ENCODE results near the gene TNFRSF19. TPM values are rescaled to one million over a fixed set of nuclear protein-coding genes. Genes with fewer than 3 reads are reported as not detected.
"Not testable (repeated sequence)": the region's sequence is repeated elsewhere in the genome, so short reads cannot be mapped to it uniquely, and the experiment has no call there.

Gene TNFRSF19
- polyA plus RNA-seq, 1 donor = 6.8 TPM

- Histone ChIP-seq H3K36me3 (ENCODE audit: control insufficient read depth, insufficient read depth, low read length) (no peaks in the 10 kb centered on the region), H3K9me3 (ENCODE audit: control insufficient read depth, low read depth, low read length) (no peaks in the 10 kb centered on the region), H3K4me3 (ENCODE audit: low read length) (no peak overlapping the region), H3K4me1 (ENCODE audit: control insufficient read depth, insufficient read depth, low read length) (no peaks in the 10 kb centered on the region), H3K27me3 (ENCODE audit: control insufficient read depth, insufficient read depth, low read length) (peaks cover 2% of the 10 kb centered on the region), H3K27ac (ENCODE audit: low read length) (no peak overlapping the region)
- DNase-seq = no peak
- WGBS (ENCODE audit: insufficient coverage, low lambda C conversion rate) = no CpG with 5 or more reads among the region's 7 CpGs
These were observed 100.6 kb downstream of the TNFRSF19 start for GRCh38 chr13:23670793-23671192.

DNA sequence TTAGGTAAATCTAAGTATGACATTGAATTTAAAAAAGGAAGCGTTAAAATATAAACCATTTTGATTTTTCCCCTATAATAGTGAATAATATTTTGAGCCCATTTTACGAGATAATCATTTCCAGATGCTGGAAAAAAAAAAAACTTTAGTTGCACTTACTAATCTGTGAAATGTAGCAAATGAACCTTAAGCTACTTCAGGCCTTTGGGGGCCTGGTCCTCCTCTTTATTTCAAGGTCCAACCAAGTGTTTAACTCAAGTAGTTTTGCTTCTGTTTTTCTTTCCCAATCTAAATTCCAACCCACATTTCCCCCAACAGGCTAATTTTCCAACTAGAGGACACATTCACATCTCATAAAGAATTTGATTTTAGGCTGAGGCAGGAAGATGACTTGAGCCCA is 101.2 kb downstream of the TNFRSF19 start:
- WGBS (ENCODE audit: insufficient coverage, low lambda C conversion rate) = 92% methylated on average over 2 of the region's 2 CpGs
- peaks cover 2% of the 10 kb centered on the region for H3K27me3 ChIP-seq (ENCODE audit: control insufficient read depth, insufficient read depth, low read length)
- H3K4me3 ChIP-seq (ENCODE audit: low read length) = no peak overlapping the region
- H3K4me1 ChIP-seq (ENCODE audit: control insufficient read depth, insufficient read depth, low read length) = no peaks in the 10 kb centered on the region
- no peak overlapping the region for H3K27ac ChIP-seq (ENCODE audit: low read length)
- no peak for DNase-seq
- no peaks in the 10 kb centered on the region for H3K9me3 ChIP-seq (ENCODE audit: control insufficient read depth, low read depth, low read length)
- no peaks in the 10 kb centered on the region for H3K36me3 ChIP-seq (ENCODE audit: control insufficient read depth, insufficient read depth, low read length)

DNA sequence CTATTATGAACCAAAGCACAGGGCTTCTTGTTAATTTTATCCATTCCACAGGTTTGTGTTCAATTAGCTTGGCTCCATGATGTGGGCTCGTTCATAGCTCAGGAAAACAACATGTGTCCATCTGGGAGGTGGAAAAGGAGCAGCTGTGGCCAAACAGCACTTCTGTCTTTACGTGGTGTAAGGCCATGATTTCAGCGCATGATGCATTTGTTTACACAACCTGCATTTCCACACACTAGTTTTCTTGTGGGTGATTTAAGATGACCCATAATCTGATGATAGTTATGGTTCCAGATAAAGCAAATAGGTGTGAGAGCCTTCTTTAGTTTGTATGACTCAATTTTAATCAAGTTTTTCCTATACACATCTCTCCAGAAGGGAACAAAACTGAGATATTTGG is 101.7 kb downstream of the TNFRSF19 start:
- Histone ChIP-seq H3K36me3 (ENCODE audit: control insufficient read depth, insufficient read depth, low read length) (no peaks in the 10 kb centered on the region), H3K9me3 (ENCODE audit: control insufficient read depth, low read depth, low read length) (no peaks in the 10 kb centered on the region), H3K27me3 (ENCODE audit: control insufficient read depth, insufficient read depth, low read length) (peaks cover 2% of the 10 kb centered on the region), H3K4me1 (ENCODE audit: control insufficient read depth, insufficient read depth, low read length) (no peaks in the 10 kb centered on the region), H3K27ac (ENCODE audit: low read length) (no peak overlapping the region), H3K4me3 (ENCODE audit: low read length) (no peak overlapping the region)
- DNase-seq = no peak
- no CpG with 5 or more reads among the region's 3 CpGs for whole genome bisulfite sequencing (ENCODE audit: insufficient coverage, low lambda C conversion rate)

DNA sequence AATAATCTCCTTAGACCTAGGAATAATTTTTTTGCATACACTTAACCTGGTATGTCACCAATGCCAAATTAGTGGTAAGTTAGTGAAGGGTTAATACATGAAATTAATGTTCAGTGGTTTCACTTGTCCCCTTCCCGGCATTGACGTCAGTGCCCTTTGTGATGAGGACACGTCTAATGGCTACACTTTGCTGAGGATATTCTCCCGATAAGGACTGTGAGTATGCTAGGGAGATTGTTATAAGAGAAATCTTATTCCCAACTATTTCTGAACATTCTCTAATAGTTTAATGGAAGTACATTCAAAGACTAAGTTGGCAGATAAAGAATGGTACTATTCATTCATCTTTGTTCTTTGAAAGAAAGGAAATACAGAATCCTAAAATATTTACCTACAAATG is 102.4 kb downstream of the TNFRSF19 start:
- DNase-seq = no peak
- H3K27ac ChIP-seq (ENCODE audit: low read length) = no peak overlapping the region
- no peaks in the 10 kb centered on the region for H3K4me1 ChIP-seq (ENCODE audit: control insufficient read depth, insufficient read depth, low read length)
- H3K27me3 ChIP-seq (ENCODE audit: control insufficient read depth, insufficient read depth, low read length) = peaks cover 2% of the 10 kb centered on the region
- peaks cover 1% of the 10 kb centered on the region for H3K9me3 ChIP-seq (ENCODE audit: control insufficient read depth, low read depth, low read length)
- no peaks in the 10 kb centered on the region for H3K36me3 ChIP-seq (ENCODE audit: control insufficient read depth, insufficient read depth, low read length)
- no CpG with 5 or more reads among the region's 4 CpGs for WGBS (ENCODE audit: insufficient coverage, low lambda C conversion rate)
- H3K4me3 ChIP-seq (ENCODE audit: low read length) = no peak overlapping the region

DNA sequence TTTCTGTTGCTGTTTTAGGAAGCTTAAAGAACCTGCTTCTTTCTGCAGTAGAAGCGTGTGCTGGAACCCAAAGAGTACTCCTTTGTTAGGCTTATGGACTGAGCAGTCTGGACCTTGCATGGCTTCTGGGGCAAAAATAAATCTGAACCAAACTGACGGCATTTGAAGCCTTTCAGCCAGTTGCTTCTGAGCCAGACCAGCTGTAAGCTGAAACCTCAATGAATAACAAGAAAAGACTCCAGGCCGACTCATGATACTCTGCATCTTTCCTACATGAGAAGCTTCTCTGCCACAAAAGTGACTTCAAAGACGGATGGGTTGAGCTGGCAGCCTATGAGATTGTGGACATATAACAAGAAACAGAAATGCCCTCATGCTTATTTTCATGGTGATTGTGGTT is 103.1 kb downstream of the TNFRSF19 start:
- peaks cover 2% of the 10 kb centered on the region for H3K27me3 ChIP-seq (ENCODE audit: control insufficient read depth, insufficient read depth, low read length)
- H3K4me1 ChIP-seq (ENCODE audit: control insufficient read depth, insufficient read depth, low read length) = no peaks in the 10 kb centered on the region
- H3K36me3 ChIP-seq (ENCODE audit: control insufficient read depth, insufficient read depth, low read length) = no peaks in the 10 kb centered on the region
- H3K9me3 ChIP-seq (ENCODE audit: control insufficient read depth, low read depth, low read length) = peaks cover 6% of the 10 kb centered on the region
- DNase-seq = no peak
- 100% methylated on average over 2 of the region's 4 CpGs for WGBS (ENCODE audit: insufficient coverage, low lambda C conversion rate)
- H3K27ac ChIP-seq (ENCODE audit: low read length) = no peak overlapping the region
- no peak overlapping the region for H3K4me3 ChIP-seq (ENCODE audit: low read length)

DNA sequence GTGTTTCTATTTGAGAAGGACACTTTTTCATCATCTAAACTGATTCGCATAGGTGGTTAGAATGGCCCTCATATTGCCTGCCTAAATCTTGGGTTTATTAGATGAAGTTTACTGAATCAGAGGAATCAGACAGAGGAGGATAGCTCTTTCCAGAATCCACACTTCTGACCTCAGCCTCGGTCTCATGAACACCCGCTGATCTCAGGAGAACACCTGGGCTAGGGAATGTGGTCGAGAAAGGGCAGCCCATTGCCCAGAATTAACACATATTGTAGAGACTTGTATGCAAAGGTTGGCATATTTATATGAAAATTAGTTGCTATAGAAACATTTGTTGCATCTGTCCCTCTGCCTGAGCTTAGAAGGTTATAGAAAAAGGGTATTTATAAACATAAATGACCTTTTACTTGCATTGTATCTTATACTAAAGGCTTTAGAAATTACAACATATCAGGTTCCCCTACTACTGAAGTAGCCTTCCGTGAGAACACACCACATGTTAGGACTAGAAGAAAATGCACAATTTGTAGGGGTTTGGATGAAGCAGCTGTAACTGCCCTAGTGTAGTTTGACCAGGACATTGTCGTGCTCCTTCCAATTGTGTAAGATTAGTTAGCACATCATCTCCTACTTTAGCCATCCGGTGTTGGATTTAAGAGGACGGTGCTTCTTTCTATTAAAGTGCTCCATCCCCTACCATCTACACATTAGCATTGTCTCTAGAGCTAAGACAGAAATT is 103.8 kb downstream of the TNFRSF19 start:
- Histone ChIP-seq H3K27me3 (ENCODE audit: control insufficient read depth, insufficient read depth, low read length) (peaks cover 2% of the 10 kb centered on the region), H3K27ac (ENCODE audit: low read length) (no peak overlapping the region), H3K4me1 (ENCODE audit: control insufficient read depth, insufficient read depth, low read length) (no peaks in the 10 kb centered on the region), H3K4me3 (ENCODE audit: low read length) (no peak overlapping the region), H3K9me3 (ENCODE audit: control insufficient read depth, low read depth, low read length) (peaks cover 6% of the 10 kb centered on the region), H3K36me3 (ENCODE audit: control insufficient read depth, insufficient read depth, low read length) (no peaks in the 10 kb centered on the region)
- WGBS (ENCODE audit: insufficient coverage, low lambda C conversion rate) = no CpG with 5 or more reads among the region's 8 CpGs
- DNase-seq = no peak

DNA sequence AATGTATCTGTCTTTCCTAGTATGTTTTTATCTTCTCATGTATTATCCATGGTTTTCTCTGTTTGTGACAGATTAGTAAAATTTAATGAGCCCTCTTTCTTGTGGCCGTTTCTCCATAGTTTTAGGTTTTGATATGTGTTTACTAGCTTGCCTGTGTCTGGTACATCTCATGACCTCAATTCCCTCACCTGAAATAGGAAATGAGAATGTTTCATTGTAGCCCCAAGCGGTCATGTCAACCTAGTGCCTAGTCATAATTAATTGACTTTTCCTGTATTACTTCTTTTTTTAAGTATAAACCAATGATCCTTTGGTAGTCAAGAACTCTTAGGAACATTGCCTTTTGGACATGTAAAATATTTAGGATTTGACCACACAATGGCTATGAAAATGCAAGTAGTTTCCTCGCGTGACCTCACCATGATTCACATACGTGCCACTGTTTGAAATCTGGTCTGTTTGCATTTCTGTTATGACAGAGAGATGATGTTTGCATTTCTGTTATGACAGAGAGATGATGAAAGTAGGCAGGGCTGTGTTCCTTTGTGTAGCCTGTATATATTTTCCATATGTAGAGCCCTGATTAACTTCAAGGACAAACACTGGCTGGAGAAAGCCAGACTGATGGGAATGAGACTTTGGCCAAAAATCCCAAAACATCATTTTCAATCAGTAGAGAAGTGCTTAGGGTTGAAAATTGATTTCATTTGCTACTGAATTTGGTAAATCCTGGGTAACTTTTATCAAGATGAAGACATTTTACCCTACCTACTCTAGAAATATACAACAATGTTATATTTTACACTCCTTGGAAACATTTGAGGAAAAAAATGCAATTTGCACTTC is 104.8 kb downstream of the TNFRSF19 start:
- 100% methylated on average over 1 of the region's 5 CpGs for WGBS (ENCODE audit: insufficient coverage, low lambda C conversion rate)
- H3K4me3 ChIP-seq (ENCODE audit: low read length) = no peak overlapping the region
- no peak overlapping the region for H3K27ac ChIP-seq (ENCODE audit: low read length)

DNA sequence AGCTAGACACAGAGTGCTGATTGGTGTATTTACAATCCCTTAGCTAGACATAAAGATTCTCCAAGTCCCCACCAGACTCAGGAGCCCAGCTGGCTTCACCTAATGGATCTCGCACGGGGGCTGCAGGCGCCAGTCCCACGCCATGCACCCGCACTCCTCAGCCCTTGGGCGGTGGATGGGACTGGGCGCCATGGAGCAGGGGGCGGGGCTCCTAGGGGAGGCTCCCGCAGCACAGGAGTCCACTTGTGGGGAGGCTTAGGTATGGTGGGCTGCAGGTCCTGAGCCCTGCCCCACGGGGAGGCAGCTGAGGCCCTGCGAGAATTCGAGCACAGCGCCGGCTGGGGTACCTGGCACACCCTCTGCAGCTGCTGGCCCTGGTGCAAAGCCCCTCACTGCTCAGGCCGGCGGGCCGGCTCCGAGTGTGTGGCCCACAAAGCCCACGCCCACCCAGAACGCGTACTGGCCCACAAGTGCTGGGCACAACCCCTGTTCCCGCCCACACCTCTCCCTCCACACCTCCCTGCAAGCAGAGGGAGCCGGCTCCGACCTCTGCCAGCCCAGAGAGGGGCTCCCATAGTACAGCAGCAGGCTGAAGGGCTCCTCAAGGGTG is 107.6 kb downstream of the TNFRSF19 start:
- not testable (repeated sequence) for H3K4me3 ChIP-seq (ENCODE audit: low read length); H3K9me3 ChIP-seq (ENCODE audit: control insufficient read depth, low read depth, low read length); H3K36me3 ChIP-seq (ENCODE audit: control insufficient read depth, insufficient read depth, low read length); H3K4me1 ChIP-seq (ENCODE audit: control insufficient read depth, insufficient read depth, low read length); H3K27me3 ChIP-seq (ENCODE audit: control insufficient read depth, insufficient read depth, low read length); DNase-seq; H3K27ac ChIP-seq (ENCODE audit: low read length)
- WGBS (ENCODE audit: insufficient coverage, low lambda C conversion rate) = no CpG with 5 or more reads among the region's 24 CpGs

More for the DNA sequence above, 104.8 kb downstream of the TNFRSF19 start:
- no peak for DNase-seq
- Histone ChIP-seq H3K36me3 (ENCODE audit: control insufficient read depth, insufficient read depth, low read length) (no peaks in the 10 kb centered on the region), H3K4me1 (ENCODE audit: control insufficient read depth, insufficient read depth, low read length) (no peaks in the 10 kb centered on the region), H3K27me3 (ENCODE audit: control insufficient read depth, insufficient read depth, low read length) (peaks cover 2% of the 10 kb centered on the region), H3K9me3 (ENCODE audit: control insufficient read depth, low read depth, low read length) (peaks cover 6% of the 10 kb centered on the region)

DNA sequence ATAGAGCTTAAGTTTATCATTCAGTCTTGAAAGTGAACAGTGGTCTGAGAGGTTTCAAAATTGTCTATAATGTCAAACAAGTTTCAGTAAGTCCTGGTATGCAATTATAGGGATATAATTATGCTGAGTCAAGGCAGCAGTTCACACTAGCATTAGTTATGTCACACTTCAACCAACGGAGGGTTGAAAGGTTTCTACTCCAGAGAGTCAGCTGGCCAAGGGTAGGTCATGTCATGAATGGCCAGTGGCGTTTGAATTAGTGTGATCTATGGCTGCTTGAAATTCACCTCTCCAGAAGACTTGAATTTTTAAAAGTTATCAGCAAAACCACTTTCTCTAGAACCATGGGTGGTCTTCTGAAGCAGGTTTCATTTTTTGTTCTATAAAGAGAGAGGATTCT is 108.6 kb downstream of the TNFRSF19 start:
- peaks cover 6% of the 10 kb centered on the region for H3K9me3 ChIP-seq (ENCODE audit: control insufficient read depth, low read depth, low read length)
- no peak overlapping the region for H3K27ac ChIP-seq (ENCODE audit: low read length)
- peaks cover 2% of the 10 kb centered on the region for H3K27me3 ChIP-seq (ENCODE audit: control insufficient read depth, insufficient read depth, low read length)
- WGBS (ENCODE audit: insufficient coverage, low lambda C conversion rate) = no CpG with 5 or more reads among the region's 2 CpGs
- H3K4me1 ChIP-seq (ENCODE audit: control insufficient read depth, insufficient read depth, low read length) = no peaks in the 10 kb centered on the region
- H3K4me3 ChIP-seq (ENCODE audit: low read length) = no peak overlapping the region
- H3K36me3 ChIP-seq (ENCODE audit: control insufficient read depth, insufficient read depth, low read length) = no peaks in the 10 kb centered on the region
- no peak for DNase-seq

GRCh38 chr13:23679220-23679619 is 109.0 kb downstream of the TNFRSF19 start:
- H3K9me3 ChIP-seq (ENCODE audit: control insufficient read depth, low read depth, low read length) = peaks cover 6% of the 10 kb centered on the region
- no CpG with 5 or more reads among the region's 2 CpGs for WGBS (ENCODE audit: insufficient coverage, low lambda C conversion rate)
- H3K4me1 ChIP-seq (ENCODE audit: control insufficient read depth, insufficient read depth, low read length) = no peaks in the 10 kb centered on the region
- H3K27me3 ChIP-seq (ENCODE audit: control insufficient read depth, insufficient read depth, low read length) = peaks cover under 1% of the 10 kb centered on the region
- H3K4me3 ChIP-seq (ENCODE audit: low read length) = no peak overlapping the region
- DNase-seq = no peak
- no peaks in the 10 kb centered on the region for H3K36me3 ChIP-seq (ENCODE audit: control insufficient read depth, insufficient read depth, low read length)
- H3K27ac ChIP-seq (ENCODE audit: low read length) = no peak overlapping the region
